ENCODE data around the gene MTA3.

MTA3 gene

DNA sequence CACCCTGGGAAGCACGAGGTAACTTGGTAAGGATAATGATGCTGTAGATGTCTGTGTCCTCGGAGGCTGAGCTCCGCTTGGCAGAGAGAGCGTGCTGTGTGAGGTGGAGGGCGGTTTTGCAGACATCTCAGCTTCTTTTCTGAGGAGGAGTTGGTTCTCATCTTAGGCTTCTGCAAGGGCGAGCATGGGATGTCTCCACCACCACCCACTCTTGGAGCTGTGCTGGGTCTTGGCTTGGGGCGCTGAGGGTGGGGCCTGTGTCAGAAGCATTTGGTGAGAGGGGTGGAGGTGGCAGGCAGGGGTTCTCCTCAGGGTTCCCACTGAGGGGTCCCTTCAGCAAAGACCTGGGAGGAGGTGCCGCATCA lies 186.3 kb downstream of the MTA3 start:
- ChIA-PET POLR2A (ENCODE audit: low non-redundant PET) (no interaction called here), CTCF (no interaction called here)
- DNase-seq (ENCODE audit: low spot score): no peak

DNA sequence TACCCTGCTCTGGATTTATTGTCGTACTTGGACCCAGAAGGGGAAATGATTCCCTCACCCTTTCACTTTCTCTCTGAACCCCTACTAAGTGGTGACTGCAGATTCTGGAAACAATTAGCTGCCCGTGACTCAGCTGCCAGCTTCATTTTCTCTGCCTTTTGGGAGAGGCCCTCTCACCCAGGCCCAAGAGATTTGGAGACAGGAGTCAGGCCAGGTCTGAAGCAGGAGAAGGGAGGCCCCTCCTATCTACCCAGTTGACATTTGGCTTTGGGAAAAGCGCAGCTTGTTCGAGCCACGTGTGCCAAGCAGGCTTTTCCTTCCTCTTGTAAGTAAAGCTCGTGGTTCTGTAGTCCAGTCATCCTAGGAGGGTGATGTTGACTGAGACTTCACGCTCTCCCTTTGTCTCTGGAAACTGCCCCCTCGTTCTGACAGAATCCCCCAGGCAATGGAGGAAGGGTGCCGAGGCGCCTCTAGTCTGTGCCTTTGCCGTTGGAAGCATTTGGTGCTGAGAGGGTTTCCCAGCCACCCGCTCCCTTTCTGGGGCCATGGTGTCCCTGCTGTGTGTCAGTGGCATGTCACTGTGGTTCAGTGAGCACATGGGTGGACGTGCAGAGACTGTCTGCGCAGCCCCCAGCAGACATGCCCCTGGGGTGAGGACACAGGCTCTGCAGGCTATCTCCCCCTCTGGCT lies 186.9 kb downstream of the MTA3 start:
- POLR2A ChIA-PET (ENCODE audit: low non-redundant PET): no interaction called here
- no peak for DNase-seq (ENCODE audit: low spot score)
- CTCF ChIA-PET: no interaction called here
- no peak overlapping the region for H3K27ac ChIP-seq
- TF ChIP-seq, protein P1, sequence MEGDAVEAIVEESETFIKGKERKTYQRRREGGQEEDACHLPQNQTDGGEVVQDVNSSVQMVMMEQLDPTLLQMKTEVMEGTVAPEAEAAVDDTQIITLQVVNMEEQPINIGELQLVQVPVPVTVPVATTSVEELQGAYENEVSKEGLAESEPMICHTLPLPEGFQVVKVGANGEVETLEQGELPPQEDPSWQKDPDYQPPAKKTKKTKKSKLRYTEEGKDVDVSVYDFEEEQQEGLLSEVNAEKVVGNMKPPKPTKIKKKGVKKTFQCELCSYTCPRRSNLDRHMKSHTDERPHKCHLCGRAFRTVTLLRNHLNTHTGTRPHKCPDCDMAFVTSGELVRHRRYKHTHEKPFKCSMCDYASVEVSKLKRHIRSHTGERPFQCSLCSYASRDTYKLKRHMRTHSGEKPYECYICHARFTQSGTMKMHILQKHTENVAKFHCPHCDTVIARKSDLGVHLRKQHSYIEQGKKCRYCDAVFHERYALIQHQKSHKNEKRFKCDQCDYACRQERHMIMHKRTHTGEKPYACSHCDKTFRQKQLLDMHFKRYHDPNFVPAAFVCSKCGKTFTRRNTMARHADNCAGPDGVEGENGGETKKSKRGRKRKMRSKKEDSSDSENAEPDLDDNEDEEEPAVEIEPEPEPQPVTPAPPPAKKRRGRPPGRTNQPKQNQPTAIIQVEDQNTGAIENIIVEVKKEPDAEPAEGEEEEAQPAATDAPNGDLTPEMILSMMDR (conservative IDR thresholded peaks at IDR 0.05; ENCODE audit: low read depth): no peak

More for the DNA sequence above, 186.3 kb downstream of the MTA3 start:
- TF ChIP-seq, protein P1 (conservative IDR thresholded peaks at IDR 0.05; ENCODE audit: low read depth): no peak
- H3K27ac ChIP-seq: no peak overlapping the region

DNA sequence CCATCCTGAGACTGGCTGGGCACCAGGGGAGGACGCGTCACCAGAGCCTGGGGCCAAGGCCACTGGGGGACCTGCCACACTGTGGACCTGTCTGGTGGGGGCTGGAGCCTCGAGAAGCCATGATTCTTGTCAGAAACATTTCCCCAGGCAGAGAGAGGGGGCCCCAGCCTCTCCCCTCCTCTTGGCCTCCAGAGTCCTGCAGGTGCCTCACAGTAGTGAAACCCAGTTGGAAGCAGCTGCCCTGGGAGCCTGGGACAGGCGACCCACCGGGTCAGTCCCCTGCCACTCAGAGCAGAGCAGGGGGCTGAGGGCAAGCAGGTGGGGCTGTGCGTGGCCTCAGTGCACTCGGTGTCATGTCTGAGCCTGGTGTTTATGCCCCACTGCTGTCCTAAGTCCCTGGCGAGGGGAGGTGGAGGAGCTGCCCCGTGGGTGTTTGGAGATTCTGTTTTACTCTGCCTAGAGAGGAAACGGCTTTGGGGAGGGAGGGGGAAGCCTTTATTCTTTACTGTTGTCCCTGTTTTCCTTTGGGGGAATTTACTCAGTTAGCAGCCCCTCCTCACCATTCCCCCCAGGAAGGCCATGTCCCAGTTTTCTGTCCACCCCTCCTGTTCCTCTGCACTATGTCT lies 187.8 kb downstream of the MTA3 start:
- no peak for DNase-seq (ENCODE audit: low spot score)
- no peak overlapping the region for H3K27ac ChIP-seq
- ChIA-PET CTCF (no interaction called here), POLR2A (ENCODE audit: low non-redundant PET) (no interaction called here)
- TF ChIP-seq, protein P1 (conservative IDR thresholded peaks at IDR 0.05; ENCODE audit: low read depth): no peak

DNA sequence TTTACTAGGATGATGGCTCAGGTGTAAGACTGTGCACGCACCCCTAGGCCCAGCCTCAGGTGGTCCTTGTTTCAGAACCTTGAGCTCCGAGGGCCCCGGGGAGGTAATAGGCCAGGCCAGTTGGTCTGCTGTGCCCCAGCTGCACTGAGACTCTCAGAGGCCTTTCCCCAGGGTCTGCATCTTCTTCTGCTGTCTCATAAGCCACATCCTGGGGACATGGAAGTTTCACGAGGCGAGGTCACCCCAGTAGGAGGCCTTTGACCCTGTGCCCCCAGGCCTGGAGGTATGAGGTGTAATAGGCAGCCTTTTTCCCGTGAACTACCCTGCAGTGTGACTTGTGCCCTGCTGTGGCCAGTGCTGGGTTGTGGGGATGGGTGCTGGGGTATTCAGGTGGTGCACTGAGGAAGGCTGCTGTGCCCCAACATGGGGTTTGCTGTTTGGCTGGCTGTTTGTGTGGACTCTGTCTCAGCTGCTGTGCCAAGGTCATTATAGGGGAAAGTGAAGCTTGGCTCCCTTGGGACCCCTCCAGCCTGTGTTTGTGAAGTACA lies 188.6 kb downstream of the MTA3 start:
- ChIA-PET POLR2A (ENCODE audit: low non-redundant PET) (no interaction called here), CTCF (interaction anchor here (0.7 kb wide), 1 partner anchor 1025 kb away, joined by 5 read pairs; no protein-coding TSS in a partner anchor)
- no peak overlapping the region for H3K27ac ChIP-seq
- TF ChIP-seq, protein P1 (conservative IDR thresholded peaks at IDR 0.05; ENCODE audit: low read depth): no peak
- no peak for DNase-seq (ENCODE audit: low spot score)

- ChIA-PET CTCF (interaction anchor here (0.7 kb wide), 1 partner anchor 1024 kb away, joined by 5 read pairs; no protein-coding TSS in a partner anchor), POLR2A (ENCODE audit: low non-redundant PET) (no interaction called here)
- TF ChIP-seq, protein P1 (conservative IDR thresholded peaks at IDR 0.05; ENCODE audit: low read depth): no peak
- DNase-seq (ENCODE audit: low spot score): no peak
- no peak overlapping the region for H3K27ac ChIP-seq
Observed at GRCh38 chr2:42757981-42758740, 189.7 kb downstream of the MTA3 start.

DNA sequence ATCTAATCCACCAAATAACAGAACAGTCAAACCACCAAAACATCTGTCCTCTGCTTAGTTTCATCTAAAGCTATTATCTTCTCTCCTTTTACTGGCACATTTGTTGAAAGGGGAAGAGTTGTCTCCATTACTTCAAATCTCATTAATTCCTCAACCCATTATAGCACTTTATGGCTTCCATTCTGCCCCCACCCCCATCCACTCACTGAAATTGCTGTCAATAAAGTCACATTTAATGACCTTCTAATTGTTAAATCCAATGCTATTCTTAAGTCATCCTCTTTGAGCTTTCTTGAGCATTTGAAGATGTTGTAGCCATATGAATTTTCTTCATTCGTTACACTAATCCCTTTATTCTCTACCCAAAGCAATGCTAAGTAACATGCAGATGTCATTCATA lies 190.3 kb downstream of the MTA3 start:
- CTCF ChIA-PET: no interaction called here

More for the DNA sequence above, 190.3 kb downstream of the MTA3 start:
- TF ChIP-seq, protein P1 (conservative IDR thresholded peaks at IDR 0.05; ENCODE audit: low read depth): no peak
- no peak for DNase-seq (ENCODE audit: low spot score)
- no peak overlapping the region for H3K27ac ChIP-seq
- POLR2A ChIA-PET (ENCODE audit: low non-redundant PET): no interaction called here
